ENCODE results near the gene NBAS. TPM values are rescaled to one million over a fixed set of nuclear protein-coding genes. Genes with fewer than 3 reads are reported as not detected.

The NBAS gene
- total and polyA plus RNA-seq, 2 donors (not counting 3 experiments of a cell fraction or from before 2014, with no cell fraction given), result 29.4 to 43.0 TPM

- BruUV-seq (replicated peaks), result no TSS peak
- no peak overlapping the region for H3K4me3 ChIP-seq (replicated peaks in 1 of 3; ENCODE audit: insufficient read depth in 1 of 3, low read depth in 1 of 3, low read length in 3 of 3)
- no peak overlapping the region for H3K27ac ChIP-seq (ENCODE audit: insufficient read depth, low read depth, low read length)
- H3K4me2 ChIP-seq (ENCODE audit: insufficient read depth, low read length), result no peak overlapping the region
- H3K9me3 ChIP-seq (replicated peaks; ENCODE audit: control insufficient read depth, insufficient read depth, low read length), result no peaks in the 10 kb centered on the region
- H3K36me3 ChIP-seq (ENCODE audit: control insufficient read depth in 2 of 2, extremely low read depth in 1 of 2, insufficient read depth in 2 of 2, low read length in 2 of 2), result peaks cover 35 to 38% of the 10 kb centered on the region in 2 experiments
- ChIA-PET POLR2A (no interaction called here), CTCF (interaction anchor here (0.6 kb wide), 1 partner anchor 29 kb away, joined by 3 read pairs; no protein-coding TSS in a partner anchor)
- H3K27me3 ChIP-seq (ENCODE audit: control insufficient read depth in 2 of 2, insufficient read depth in 2 of 2, low read length in 2 of 2), result no peaks in the 10 kb centered on the region
- intact Hi-C loops (cut with micrococcal nuclease) (no loop called here), dilution Hi-C loops (cut with MboI; ENCODE audit: extremely low pct_ligation_motif_present, low sequenced_read_pairs) (no loop called here)
- no peak overlapping the region for H2AFZ ChIP-seq (ENCODE audit: low read depth, low read length)
- H4K20me1 ChIP-seq (replicated peaks; ENCODE audit: control insufficient read depth, extremely low read depth, insufficient read depth, low read length), result no peaks in the 10 kb centered on the region
- TF ChIP-seq POLR2AphosphoS5 (IDR thresholded peaks at IDR 0.05; ENCODE audit: insufficient read depth, low read depth, low read length) (no peak), CTCF (IDR thresholded peaks at IDR 0.05; ENCODE audit: extremely low read depth in 1 of 2, insufficient read depth in 1 of 2, low read depth in 1 of 2, low read length in 2 of 2) (no peak), POLR2A (IDR thresholded peaks at IDR 0.05; ENCODE audit: low read depth, low read length) (no peak), EZH2 (IDR thresholded peaks at IDR 0.05; ENCODE audit: borderline replicate concordance, low read depth, low read length, severe bottlenecking) (no peak), JUN (IDR thresholded peaks at IDR 0.05; ENCODE audit: borderline replicate concordance, insufficient read depth, insufficient read length, low read depth) (no peak), FOS (IDR thresholded peaks at IDR 0.05; ENCODE audit: borderline replicate concordance, insufficient read depth, low read length) (no peak), MYC (IDR thresholded peaks at IDR 0.05; ENCODE audit: low read depth, low read length) (no peak), GATA2 (IDR thresholded peaks at IDR 0.05; ENCODE audit: insufficient read depth, insufficient read length, low read depth, low read length) (no peak)
- TF ChIP-seq, protein P1, sequence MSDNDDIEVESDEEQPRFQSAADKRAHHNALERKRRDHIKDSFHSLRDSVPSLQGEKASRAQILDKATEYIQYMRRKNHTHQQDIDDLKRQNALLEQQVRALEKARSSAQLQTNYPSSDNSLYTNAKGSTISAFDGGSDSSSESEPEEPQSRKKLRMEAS (IDR thresholded peaks at IDR 0.05; ENCODE audit: insufficient read depth, insufficient read length), result no peak
- FAIRE-seq (no peak), DNase-seq (ENCODE audit: low read depth, low spot score) (no peak)
- no peaks in the 10 kb centered on the region for H3K79me2 ChIP-seq (ENCODE audit: control insufficient read depth, insufficient read depth, low read length)
- no peak overlapping the region for H3K9ac ChIP-seq (replicated peaks; ENCODE audit: extremely low read depth, insufficient read depth, low read length)
- no peaks in the 10 kb centered on the region for H3K9me1 ChIP-seq (replicated peaks; ENCODE audit: control insufficient read depth, extremely low read depth, insufficient read depth, low read length)
- no peaks in the 10 kb centered on the region for H3K4me1 ChIP-seq (ENCODE audit: control insufficient read depth, extremely low read depth, insufficient read depth, low read length)
Measured at GRCh38 chr2:15606481-15607441, 45.6 kb upstream of the NBAS start.

Measured in endothelial cell of umbilical vein (primary cell).